ENCODE measurements around the gene SUN3.
"Not testable (repeated sequence)": the region's sequence is repeated elsewhere in the genome, so short reads cannot be mapped to it uniquely, and the experiment has no call there.

The SUN3 gene

DNA sequence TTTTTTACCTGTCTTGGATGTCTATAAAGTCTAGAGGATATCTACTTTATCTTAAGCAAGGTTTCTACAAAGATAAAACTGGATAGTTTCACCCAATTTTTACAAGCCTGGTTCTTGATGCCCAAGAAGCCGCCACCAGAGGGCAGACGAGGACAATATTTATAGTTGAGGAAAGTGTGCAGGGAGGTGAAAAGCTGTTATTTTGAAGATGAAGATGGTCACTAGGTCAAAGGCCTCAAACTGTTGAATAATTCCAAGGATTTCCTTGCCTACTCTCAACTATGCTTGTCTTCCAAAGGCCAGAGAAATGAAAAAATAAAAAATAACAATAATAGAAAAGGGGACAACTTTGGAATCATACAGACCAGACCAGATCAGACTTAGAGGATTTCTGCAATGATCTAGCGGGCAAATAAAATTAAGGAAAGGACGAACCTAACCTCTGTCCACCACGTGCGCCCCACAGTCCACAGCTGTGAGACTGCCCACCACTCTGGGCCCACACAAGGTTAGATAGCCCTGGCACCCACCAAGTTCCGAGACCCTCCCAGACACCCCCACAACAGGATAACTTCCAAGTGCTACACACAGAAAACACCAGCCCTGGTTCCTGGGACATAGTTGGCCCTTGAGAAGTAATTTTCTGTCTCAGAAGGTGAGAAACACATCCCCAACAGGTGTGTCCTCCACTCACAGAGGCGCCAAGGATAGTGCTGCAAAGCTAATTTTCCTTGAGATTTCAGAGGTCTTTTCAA lies 83.5 kb downstream of the SUN3 start:
- H3K36me3 Mint-ChIP-seq (ENCODE audit: insufficient read depth): no peaks in the 10 kb centered on the region
- DNase-seq (ENCODE audit: low spot score in 2 of 2) (peak; percentile 40 to 65), ATAC-seq (replicated peaks; ENCODE audit: extremely low read depth, poor library complexity, severe bottlenecking) (no peak)
- H3K27ac Mint-ChIP-seq (ENCODE audit: low read depth): no peak overlapping the region
- H3K9me3 Mint-ChIP-seq: no peaks in the 10 kb centered on the region
- no peaks in the 10 kb centered on the region for H3K27me3 Mint-ChIP-seq
- H3K4me1 Mint-ChIP-seq: no peaks in the 10 kb centered on the region
- no peak overlapping the region for H3K4me3 Mint-ChIP-seq

DNA sequence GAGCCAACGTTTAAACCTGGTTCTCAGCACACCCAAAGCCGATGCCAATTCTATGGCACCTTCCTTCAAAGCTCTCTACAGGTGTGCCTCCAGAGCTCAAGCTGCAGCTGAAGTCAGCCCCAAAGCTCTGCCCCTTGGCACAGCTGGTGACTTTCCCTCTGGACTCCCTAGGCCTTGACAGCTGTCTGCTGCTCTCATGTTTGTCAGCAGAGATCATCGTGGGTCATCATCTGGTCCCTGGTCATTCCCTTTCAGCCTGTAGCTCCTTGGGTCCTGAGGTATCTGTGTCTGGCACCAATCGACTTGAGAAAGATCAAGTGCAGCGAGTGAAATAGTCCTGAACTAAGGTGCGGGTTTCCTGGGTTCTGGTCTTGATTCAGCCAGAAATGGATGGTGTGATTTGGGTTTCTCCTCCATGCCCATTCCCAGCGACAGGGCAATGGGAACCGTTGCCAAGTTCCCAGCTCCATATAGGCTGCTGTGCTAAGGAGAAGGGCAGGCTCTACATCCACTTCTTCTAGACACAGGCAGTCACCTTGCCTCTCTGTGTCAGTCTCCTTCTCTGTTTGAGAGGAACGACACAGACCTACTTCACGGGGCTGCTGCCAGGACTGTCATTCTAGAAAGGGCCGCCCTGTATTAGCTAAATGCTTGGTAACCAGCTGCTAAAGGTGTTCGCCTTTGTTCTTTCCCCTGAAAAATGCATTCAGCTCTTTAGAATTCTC lies 84.2 kb downstream of the SUN3 start:
- ATAC-seq (replicated peaks; ENCODE audit: extremely low read depth, poor library complexity, severe bottlenecking): no peak
- no peaks in the 10 kb centered on the region for H3K4me1 Mint-ChIP-seq
- no peaks in the 10 kb centered on the region for H3K9me3 Mint-ChIP-seq
- no peaks in the 10 kb centered on the region for H3K36me3 Mint-ChIP-seq (ENCODE audit: insufficient read depth)
- no peak for DNase-seq (ENCODE audit: low spot score in 2 of 2)
- no peak overlapping the region for H3K4me3 Mint-ChIP-seq
- H3K27me3 Mint-ChIP-seq: no peaks in the 10 kb centered on the region
- no peak overlapping the region for H3K27ac Mint-ChIP-seq (ENCODE audit: low read depth)

DNA sequence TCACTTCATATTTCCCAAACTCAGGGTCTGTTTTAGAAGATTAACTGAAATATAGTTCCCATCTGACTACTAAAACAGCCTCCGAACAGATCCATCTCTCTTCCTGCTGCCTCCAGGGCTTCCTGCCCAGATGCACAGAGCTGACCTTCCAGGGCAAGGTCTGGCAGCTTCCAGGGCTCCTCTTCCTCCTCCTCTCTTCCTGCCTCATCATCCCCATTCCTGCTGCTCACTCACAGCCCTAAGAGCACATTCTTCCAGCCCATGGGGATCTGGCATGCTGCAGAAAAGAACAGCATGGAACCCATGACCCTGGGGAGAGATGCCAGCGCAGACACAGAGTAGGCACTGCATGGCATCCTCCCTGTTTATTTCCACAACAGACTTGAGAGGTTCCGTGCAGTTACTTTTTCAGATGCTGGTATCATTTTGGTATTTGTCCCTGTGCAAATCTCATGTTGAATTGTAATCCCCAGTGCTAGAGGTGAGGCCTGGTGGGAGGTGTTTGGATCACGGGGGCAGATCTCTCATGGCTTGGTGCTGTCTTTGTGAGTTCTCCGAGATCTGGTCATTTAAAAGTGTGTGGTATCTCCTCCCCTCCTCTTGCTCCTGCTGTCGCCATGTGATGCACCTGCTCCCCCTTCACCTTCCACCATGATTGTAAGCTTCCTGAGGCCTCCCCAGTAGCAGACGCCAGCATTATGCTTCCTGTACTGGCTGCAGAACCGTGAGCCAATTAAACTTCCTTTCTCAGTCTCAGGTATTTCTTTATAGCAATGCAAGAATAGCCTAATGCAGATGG lies 85.0 kb downstream of the SUN3 start:
- no peak overlapping the region for H3K4me3 Mint-ChIP-seq
- DNase-seq (ENCODE audit: low spot score in 2 of 2): no peak
- H3K27ac Mint-ChIP-seq (ENCODE audit: low read depth): no peak overlapping the region

DNA sequence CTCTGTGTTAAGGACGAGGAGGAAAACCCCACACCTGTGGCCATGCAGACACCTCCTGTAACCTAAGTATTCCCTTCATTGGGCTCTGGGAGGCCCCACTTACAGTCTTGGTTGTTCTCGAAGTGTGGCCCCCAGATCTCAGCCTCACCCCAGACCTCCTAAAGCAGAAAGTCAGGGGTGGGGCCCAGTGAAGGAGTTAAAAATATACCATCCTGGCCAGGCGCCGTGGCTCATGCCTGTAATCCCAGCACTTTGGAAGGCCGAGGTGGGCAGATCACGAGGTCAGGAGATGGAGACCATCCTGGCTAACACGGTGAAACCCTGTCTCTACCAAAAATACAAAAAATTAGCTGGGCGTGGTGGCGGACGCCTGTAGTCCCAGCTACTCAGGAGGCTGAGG lies 86.3 kb downstream of the SUN3 start:
- H3K27ac Mint-ChIP-seq (ENCODE audit: low read depth); H3K27me3 Mint-ChIP-seq: not testable (repeated sequence)

More for the DNA sequence above, 85.0 kb downstream of the SUN3 start:
- ATAC-seq (replicated peaks; ENCODE audit: extremely low read depth, poor library complexity, severe bottlenecking): no peak
- no peaks in the 10 kb centered on the region for H3K36me3 Mint-ChIP-seq (ENCODE audit: insufficient read depth)
- no peaks in the 10 kb centered on the region for H3K27me3 Mint-ChIP-seq
- no peaks in the 10 kb centered on the region for H3K9me3 Mint-ChIP-seq
- no peaks in the 10 kb centered on the region for H3K4me1 Mint-ChIP-seq

DNA sequence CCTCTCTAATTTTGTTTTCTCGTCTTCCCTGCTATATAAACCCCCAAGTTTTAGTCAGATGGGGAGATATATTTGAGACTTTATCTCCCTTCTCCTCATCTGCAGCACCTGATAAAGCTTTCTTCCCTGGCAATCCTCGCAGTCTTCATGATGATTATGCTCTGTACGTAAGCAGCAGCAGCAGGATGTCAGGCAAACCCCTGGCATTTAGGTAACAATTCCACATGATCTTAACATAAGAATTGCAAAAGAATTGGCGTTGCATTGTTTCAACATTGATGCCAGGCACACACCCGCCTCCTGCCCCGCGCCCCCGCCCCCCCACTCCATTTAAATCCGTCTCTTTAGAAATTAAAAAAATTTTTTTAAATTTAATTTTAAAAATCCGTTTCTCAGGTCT lies 86.8 kb downstream of the SUN3 start:
- Mint-ChIP-seq H3K9me3 (no peaks in the 10 kb centered on the region), H3K36me3 (ENCODE audit: insufficient read depth) (no peaks in the 10 kb centered on the region), H3K4me1 (no peaks in the 10 kb centered on the region), H3K27me3 (no peaks in the 10 kb centered on the region), H3K27ac (ENCODE audit: low read depth) (no peak overlapping the region), H3K4me3 (no peak overlapping the region)
- no peak for ATAC-seq (replicated peaks; ENCODE audit: extremely low read depth, poor library complexity, severe bottlenecking)
- no peak for DNase-seq (ENCODE audit: low spot score in 2 of 2)

More for the DNA sequence above, 86.3 kb downstream of the SUN3 start:
- DNase-seq (ENCODE audit: low spot score in 2 of 2); ATAC-seq (replicated peaks; ENCODE audit: extremely low read depth, poor library complexity, severe bottlenecking); H3K9me3 Mint-ChIP-seq; H3K4me1 Mint-ChIP-seq; H3K4me3 Mint-ChIP-seq; H3K36me3 Mint-ChIP-seq (ENCODE audit: insufficient read depth): not testable (repeated sequence)

DNA sequence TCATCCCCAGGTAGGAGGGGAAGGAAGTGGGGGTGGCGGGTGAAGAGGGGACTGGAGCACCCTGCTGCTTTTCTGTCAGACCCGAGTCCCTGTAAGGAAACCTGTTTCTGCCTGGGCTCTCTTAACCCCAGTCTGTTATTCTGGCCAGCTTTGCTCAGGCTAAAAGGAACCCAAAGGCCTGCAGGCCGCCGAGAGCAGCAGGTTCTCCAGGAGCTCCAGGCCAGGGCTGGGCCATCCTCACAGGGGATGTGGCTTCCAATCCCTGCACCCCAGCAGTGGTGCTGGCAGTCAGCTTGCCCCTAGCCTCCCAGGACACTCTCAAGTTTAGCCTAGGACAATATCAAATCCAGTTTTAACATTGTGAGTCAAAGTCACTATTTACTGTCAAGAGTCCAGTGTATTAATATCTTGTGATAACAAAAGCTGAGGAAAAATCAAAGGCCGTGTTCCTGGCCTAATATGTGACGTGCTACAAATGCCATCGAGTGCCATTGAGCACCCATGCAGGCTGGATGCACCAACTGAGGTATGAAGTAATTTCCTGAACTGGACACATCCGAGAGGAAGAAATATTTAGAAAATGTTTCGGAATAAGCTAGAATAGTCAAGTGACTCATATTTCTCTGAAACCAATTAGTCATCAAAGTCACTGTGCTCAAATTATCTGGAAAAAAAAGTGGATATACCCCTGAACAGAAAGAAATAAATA lies 87.6 kb downstream of the SUN3 start:
- Mint-ChIP-seq H3K9me3 (no peaks in the 10 kb centered on the region), H3K27me3 (no peaks in the 10 kb centered on the region), H3K4me3 (no peak overlapping the region), H3K36me3 (ENCODE audit: insufficient read depth) (no peaks in the 10 kb centered on the region), H3K4me1 (no peaks in the 10 kb centered on the region), H3K27ac (ENCODE audit: low read depth) (no peak overlapping the region)
- DNase-seq (ENCODE audit: low spot score in 2 of 2) (no peak), ATAC-seq (replicated peaks; ENCODE audit: extremely low read depth, poor library complexity, severe bottlenecking) (no peak)

DNA sequence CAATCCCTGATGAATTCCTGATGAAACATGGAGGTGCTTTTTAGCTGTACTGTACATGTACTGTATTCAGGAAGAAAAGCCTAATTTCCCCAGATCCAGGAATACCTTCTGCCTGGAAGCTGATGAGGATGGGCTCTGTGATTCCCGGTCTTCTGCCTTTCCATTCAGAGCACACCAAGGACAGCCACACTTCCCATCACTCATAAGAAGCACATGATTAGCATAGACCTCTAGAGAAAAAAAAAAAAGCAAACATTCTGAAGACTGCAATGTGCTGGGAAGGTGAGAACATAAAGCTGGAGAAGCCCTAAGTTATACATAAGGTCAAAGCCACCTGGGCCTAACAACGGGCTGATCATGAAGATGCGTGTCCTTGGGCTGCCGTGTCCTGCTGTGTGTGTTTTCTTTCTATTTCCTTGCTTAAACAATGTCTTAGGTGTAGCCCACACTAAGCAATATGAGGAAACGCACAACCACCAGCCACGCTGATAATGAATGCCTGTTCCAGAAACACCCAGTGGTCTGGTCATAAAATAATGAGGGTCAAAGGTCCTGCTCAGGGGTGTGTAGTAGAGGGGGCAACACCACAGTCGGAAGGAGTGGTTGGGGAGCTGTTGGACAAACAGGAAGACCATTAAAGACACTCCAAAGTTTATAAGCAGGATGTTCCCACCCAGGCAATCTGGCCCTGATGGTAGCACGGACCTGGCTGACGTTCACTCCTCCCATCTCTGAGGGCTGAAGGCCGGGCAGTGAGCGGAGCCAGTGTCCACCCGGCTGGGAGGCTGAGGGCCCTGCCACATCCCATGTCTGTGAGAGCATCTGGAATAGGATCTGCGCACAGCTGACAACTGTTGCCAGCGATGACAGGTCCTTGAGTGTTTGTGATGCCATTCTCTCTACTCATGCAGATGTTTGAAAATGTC lies 88.6 kb downstream of the SUN3 start:
- H3K4me1 Mint-ChIP-seq: no peaks in the 10 kb centered on the region
- no peak overlapping the region for H3K4me3 Mint-ChIP-seq
- no peaks in the 10 kb centered on the region for H3K27me3 Mint-ChIP-seq
- no peaks in the 10 kb centered on the region for H3K9me3 Mint-ChIP-seq
- H3K36me3 Mint-ChIP-seq (ENCODE audit: insufficient read depth): no peaks in the 10 kb centered on the region
- ATAC-seq (replicated peaks; ENCODE audit: extremely low read depth, poor library complexity, severe bottlenecking) (no peak), DNase-seq (ENCODE audit: low spot score in 2 of 2) (no peak)
- H3K27ac Mint-ChIP-seq (ENCODE audit: low read depth): no peak overlapping the region

DNA sequence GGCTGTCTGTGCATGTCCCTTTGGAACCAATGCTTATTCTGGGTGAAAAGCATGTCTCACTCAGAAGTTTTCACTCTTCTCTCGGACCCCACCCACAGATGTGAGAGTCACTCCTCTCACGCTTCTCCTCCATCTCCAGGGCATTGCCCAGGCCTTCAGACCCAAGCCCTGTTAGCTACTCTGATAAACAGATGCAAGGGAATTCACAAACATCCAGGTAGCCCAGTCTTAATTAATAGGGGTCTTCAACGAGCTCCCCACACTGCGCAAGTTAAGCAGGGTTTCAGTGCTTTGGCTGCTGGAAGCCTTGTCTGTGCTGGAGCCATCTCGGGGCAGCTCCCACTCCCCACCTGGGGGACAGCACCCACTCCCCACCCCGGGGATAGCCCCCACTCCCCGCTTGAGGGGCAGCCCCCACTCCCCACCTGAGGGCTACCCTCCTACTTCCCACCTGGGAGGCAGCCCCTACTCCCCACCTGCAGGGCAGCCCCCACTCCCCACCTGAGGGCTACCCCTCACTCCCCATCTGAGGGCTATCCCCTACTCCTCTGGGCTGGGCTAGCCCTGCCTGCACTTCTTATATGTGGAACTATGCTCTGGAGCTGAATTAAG lies 89.4 kb downstream of the SUN3 start:
- no peak for DNase-seq (ENCODE audit: low spot score in 2 of 2)
- no peaks in the 10 kb centered on the region for H3K36me3 Mint-ChIP-seq (ENCODE audit: insufficient read depth)
- H3K27me3 Mint-ChIP-seq: no peaks in the 10 kb centered on the region
- no peaks in the 10 kb centered on the region for H3K4me1 Mint-ChIP-seq
- H3K9me3 Mint-ChIP-seq: no peaks in the 10 kb centered on the region
- H3K27ac Mint-ChIP-seq (ENCODE audit: low read depth): no peak overlapping the region
- H3K4me3 Mint-ChIP-seq: no peak overlapping the region
- ATAC-seq (replicated peaks; ENCODE audit: extremely low read depth, poor library complexity, severe bottlenecking): no peak

DNA sequence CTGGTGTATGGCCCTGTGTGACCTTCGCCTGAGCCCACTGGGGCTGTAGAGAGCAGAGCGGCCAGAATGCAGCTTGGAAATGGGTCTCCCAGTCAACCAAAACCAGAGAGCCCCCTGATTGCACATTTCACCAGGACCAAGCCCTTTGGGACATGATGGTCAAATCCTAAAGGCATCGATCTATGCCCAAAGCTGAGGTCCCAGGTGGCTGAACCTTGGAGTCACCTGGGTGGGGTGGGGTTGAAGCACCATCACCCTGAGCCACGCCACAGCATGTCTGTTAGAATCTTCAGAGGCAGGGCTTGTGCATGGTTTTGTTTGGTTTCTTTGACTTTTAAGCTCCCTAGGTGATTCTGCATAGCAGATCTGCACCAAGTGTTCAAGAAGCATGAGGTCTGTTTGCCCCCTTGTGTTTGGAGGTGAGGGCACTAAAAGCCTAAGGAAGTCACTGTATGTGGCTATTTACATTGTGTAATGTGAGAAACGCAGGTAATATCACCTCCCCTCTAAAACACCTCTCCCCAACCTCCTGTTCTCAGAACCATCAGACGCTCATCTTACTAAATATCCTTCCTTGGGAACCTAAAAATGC lies 90.2 kb downstream of the SUN3 start:
- Mint-ChIP-seq H3K27ac (ENCODE audit: low read depth) (no peak overlapping the region), H3K4me3 (no peak overlapping the region), H3K4me1 (no peaks in the 10 kb centered on the region), H3K9me3 (no peaks in the 10 kb centered on the region), H3K36me3 (ENCODE audit: insufficient read depth) (no peaks in the 10 kb centered on the region), H3K27me3 (no peaks in the 10 kb centered on the region)
- no peak for DNase-seq (ENCODE audit: low spot score in 2 of 2)
- no peak for ATAC-seq (replicated peaks; ENCODE audit: extremely low read depth, poor library complexity, severe bottlenecking)

DNA sequence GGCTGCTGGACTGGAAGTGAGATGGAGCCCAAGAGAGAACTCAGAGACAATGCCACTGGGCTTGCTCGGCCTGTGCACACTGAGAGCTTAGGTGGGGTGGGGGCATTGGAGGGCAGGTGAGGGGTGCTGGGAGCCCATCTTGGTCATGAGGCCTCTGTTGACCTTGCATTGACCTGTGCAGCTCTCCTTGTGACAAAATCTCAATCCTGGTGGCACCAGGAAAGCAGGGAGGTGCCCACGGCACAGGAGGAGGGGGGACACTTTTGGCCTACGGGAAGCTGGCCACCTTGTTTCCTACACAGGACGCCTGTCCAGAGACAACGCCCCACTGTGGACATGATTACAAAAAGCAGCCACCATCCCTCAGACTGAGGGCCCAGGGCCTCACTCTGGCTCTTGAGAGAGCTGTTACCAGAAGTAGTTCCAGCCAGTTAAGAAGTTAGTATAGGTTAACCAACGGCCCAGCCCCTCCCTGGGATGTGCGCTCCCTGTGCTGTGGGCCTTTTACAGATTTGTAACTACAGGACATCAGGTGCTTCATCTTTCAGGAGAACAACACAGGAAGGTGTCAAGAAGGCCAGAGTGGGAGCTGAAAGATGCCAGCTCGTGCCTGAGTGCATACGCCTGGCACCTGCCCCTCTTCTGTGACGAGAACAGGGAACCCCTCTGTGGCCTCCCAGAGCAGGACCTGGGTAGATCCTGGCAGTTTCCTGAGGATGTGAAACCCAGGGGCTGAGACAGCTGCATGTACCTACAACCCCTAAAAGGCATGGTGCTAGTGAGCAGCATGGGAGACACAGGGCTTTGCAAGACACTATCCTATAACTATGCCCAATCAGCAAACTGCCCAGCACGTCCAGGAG lies 91.0 kb downstream of the SUN3 start:
- Mint-ChIP-seq H3K27ac (ENCODE audit: low read depth) (no peak overlapping the region), H3K4me1 (no peaks in the 10 kb centered on the region), H3K9me3 (no peaks in the 10 kb centered on the region), H3K4me3 (no peak overlapping the region), H3K27me3 (no peaks in the 10 kb centered on the region), H3K36me3 (ENCODE audit: insufficient read depth) (no peaks in the 10 kb centered on the region)
- ATAC-seq (replicated peaks; ENCODE audit: extremely low read depth, poor library complexity, severe bottlenecking): peak; percentile 24
- no peak for DNase-seq (ENCODE audit: low spot score in 2 of 2)
